Neural cell (in vitro differentiated cells): ENCODE measurements around the gene MAPK10. TPM values are rescaled to one million over a fixed set of nuclear protein-coding genes. Genes with fewer than 3 reads are reported as not detected.

Source experiments
- H2AFZ ChIP-seq: fragments of 200-600, 300-800 bp; sonication (generic), shearing (Covaris generic); 2 replicates; pipeline ENCODE4 v1.6.0; 2014; ENCODE audit warnings: low read depth, mild to moderate bottlenecking, antibody characterized with exemption, low read length, moderate library complexity
- H3F3A ChIP-seq: fragments of 200-600 bp; shearing (Covaris generic); 2 replicates; pipeline ENCODE4 v1.6.1; 2016; ENCODE audit warnings: mild to moderate bottlenecking, moderate library complexity, mixed read lengths, antibody characterized with exemption, low read length; ENCODE audit not compliant: insufficient read depth, poor library complexity, severe bottlenecking
- H3K27ac ChIP-seq: fragments of 200-600, 300-800 bp; sonication (generic), shearing (Covaris generic); 2 replicates; pipeline ENCODE4 v1.5.1; 2014; ENCODE audit warnings: mild to moderate bottlenecking, low read length, moderate library complexity
- H3K27me3 ChIP-seq: fragments of 300-800, 200-600 bp; sonication (generic), shearing (Covaris generic); 2 replicates; pipeline ENCODE4 v1.6.0; 2014; ENCODE audit warnings: mild to moderate bottlenecking, low read depth, low read length, moderate library complexity; ENCODE audit not compliant: insufficient read depth
- H3K36me3 ChIP-seq: fragments of 300-800, 200-600 bp; sonication (generic), shearing (Covaris generic); 2 replicates; pipeline ENCODE4 v1.5.1; 2014; ENCODE audit warnings: mild to moderate bottlenecking, antibody characterized with exemption, low read length, moderate library complexity; ENCODE audit not compliant: insufficient read depth
- H3K4me2 ChIP-seq: fragments of 300-800, 200-600 bp; sonication (generic), shearing (Covaris generic); 2 replicates; pipeline ENCODE4 v1.6.0; 2014; ENCODE audit warnings: mild to moderate bottlenecking, low read length
- H3K4me3 ChIP-seq: fragments of 300-800, 200-600 bp; sonication (generic), shearing (Covaris generic); 2 replicates; pipeline ENCODE4 v1.5.1; 2014; ENCODE audit warnings: mild to moderate bottlenecking, low read length, moderate library complexity
- H3K79me2 ChIP-seq: fragments of 200-600 bp; shearing (Covaris generic); replicated peaks from 2 replicates; pipeline ENCODE4 v1.6.0; 2014; ENCODE audit warnings: mild to moderate bottlenecking, low read length, moderate library complexity; ENCODE audit not compliant: insufficient read depth
- H3K9ac ChIP-seq: fragments of 300-800, 200-600 bp; sonication (generic), shearing (Covaris generic); 2 replicates; pipeline ENCODE4 v1.6.1; 2016; ENCODE audit warnings: mild to moderate bottlenecking, low read length, mixed read lengths
- H3K9me2 ChIP-seq: fragments of 200-600 bp; shearing (Covaris generic); 2 replicates; pipeline ENCODE4 v1.6.1; 2016; ENCODE audit warnings: mild to moderate bottlenecking, low read length, mixed read lengths; ENCODE audit not compliant: insufficient read depth
- H3K9me3 ChIP-seq: fragments of 200-600, 300-800 bp; sonication (generic), shearing (Covaris generic); 2 replicates; pipeline ENCODE4 v1.6.1; 2016; ENCODE audit warnings: mild to moderate bottlenecking, mixed run types, low read length, moderate library complexity, mixed read lengths
- H4K20me1 ChIP-seq: fragments of 200-600 bp; shearing (Covaris generic); 2 replicates; pipeline ENCODE4 v1.6.1; 2016; ENCODE audit warnings: mild to moderate bottlenecking, mixed run types; ENCODE audit not compliant: insufficient read depth
- EP300 ChIP-seq: fragments of 450-650 bp; conservative IDR thresholded peaks from 2 replicates; pipeline ENCODE4 v1.6.1; 2014; ENCODE audit warnings: antibody characterized with exemption, mild to moderate bottlenecking, moderate library complexity; ENCODE audit not compliant: poor library complexity, severe bottlenecking
- EZH2 ChIP-seq: fragments of 200-600, 300-800 bp; shearing (Covaris generic), sonication (generic); IDR thresholded peaks from 2 replicates; pipeline ENCODE4 v1.6.1; 2014; ENCODE audit warnings: antibody characterized with exemption, low read length, borderline replicate concordance, mild to moderate bottlenecking; ENCODE audit not compliant: insufficient read depth, poor library complexity, severe bottlenecking
- MXI1 ChIP-seq: fragments of 450-650 bp; conservative IDR thresholded peaks from 2 replicates; pipeline ENCODE4 v1.6.1; 2014; ENCODE audit warnings: antibody characterized with exemption, mild to moderate bottlenecking; ENCODE audit not compliant: poor library complexity, severe bottlenecking
- POLR2AphosphoS5 ChIP-seq: IDR thresholded peaks from 2 replicates; pipeline ENCODE4 v1.6.1; 2012
- RAD21 ChIP-seq: fragments of 450-650 bp; conservative IDR thresholded peaks from 2 replicates; pipeline ENCODE4 v1.6.1; 2014; ENCODE audit warnings: antibody characterized with exemption, mild to moderate bottlenecking, moderate library complexity
- SMC3 ChIP-seq: fragments of 450-650 bp; conservative IDR thresholded peaks from 2 replicates; pipeline ENCODE4 v1.6.1; 2014; ENCODE audit warnings: antibody characterized with exemption, mild to moderate bottlenecking, moderate library complexity; ENCODE audit not compliant: poor library complexity
- TAF1 ChIP-seq: IDR thresholded peaks from 2 replicates; pipeline ENCODE4 v1.6.1; 2012; ENCODE audit warnings: low read depth
- polyA plus RNA-seq: library from polyadenylated mRNA; depleted of rRNA; stranded (reverse); fragments of >200 nt; gene quantifications from 2 replicates; pipeline ENCODE4 v1.2.3, GENCODE V29; 2014
- TF ChIP-seq, protein P1 (sequence below): IDR thresholded peaks from 2 replicates; pipeline ENCODE4 v1.6.1; 2012; ENCODE audit warnings: borderline replicate concordance
- TF ChIP-seq, protein P2 (sequence below): fragments of 450-650 bp; IDR thresholded peaks from 2 replicates; pipeline ENCODE4 v1.5.1; 2014; ENCODE audit warnings: antibody characterized with exemption, mild to moderate bottlenecking, moderate library complexity; ENCODE audit not compliant: poor library complexity, severe bottlenecking

MAPK10 gene
- polyA plus RNA-seq, 1 donor from 2014 or later = 91.9 TPM

DNA sequence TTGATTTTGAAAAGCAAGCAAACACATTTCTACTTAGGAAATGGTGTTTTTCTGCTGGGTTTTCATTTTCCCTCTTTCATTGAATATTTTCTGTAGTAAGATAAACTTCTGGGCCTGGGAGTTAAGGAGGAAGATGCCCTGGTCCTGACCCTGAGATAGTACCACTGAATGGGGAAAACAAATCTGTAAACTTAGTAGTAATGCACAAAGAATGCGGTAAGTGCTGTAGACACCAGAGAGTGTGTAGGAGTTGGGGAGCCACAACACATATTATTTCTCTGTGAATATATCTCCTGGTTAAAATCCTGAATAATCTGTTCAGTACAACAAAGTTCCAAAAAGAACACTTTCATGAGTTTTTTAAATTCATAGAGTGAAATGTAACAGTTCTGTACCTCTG, 178.3 kb downstream of the MAPK10 start:
- TF ChIP-seq EZH2 (no peak), POLR2AphosphoS5 (no peak), TAF1 (no peak)
- TF ChIP-seq, protein P1, sequence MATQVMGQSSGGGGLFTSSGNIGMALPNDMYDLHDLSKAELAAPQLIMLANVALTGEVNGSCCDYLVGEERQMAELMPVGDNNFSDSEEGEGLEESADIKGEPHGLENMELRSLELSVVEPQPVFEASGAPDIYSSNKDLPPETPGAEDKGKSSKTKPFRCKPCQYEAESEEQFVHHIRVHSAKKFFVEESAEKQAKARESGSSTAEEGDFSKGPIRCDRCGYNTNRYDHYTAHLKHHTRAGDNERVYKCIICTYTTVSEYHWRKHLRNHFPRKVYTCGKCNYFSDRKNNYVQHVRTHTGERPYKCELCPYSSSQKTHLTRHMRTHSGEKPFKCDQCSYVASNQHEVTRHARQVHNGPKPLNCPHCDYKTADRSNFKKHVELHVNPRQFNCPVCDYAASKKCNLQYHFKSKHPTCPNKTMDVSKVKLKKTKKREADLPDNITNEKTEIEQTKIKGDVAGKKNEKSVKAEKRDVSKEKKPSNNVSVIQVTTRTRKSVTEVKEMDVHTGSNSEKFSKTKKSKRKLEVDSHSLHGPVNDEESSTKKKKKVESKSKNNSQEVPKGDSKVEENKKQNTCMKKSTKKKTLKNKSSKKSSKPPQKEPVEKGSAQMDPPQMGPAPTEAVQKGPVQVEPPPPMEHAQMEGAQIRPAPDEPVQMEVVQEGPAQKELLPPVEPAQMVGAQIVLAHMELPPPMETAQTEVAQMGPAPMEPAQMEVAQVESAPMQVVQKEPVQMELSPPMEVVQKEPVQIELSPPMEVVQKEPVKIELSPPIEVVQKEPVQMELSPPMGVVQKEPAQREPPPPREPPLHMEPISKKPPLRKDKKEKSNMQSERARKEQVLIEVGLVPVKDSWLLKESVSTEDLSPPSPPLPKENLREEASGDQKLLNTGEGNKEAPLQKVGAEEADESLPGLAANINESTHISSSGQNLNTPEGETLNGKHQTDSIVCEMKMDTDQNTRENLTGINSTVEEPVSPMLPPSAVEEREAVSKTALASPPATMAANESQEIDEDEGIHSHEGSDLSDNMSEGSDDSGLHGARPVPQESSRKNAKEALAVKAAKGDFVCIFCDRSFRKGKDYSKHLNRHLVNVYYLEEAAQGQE = no peak
- H3F3A ChIP-seq = no peaks in the 10 kb centered on the region
- no peak overlapping the region for H2AFZ ChIP-seq
- H3K79me2 ChIP-seq = peaks cover 4% of the 10 kb centered on the region
- no peaks in the 10 kb centered on the region for H3K9me2 ChIP-seq
- no peak overlapping the region for H3K4me3 ChIP-seq
- H3K36me3 ChIP-seq = no peaks in the 10 kb centered on the region
- H3K27me3 ChIP-seq = no peaks in the 10 kb centered on the region
- no peak overlapping the region for H3K27ac ChIP-seq
- H3K9me3 ChIP-seq = no peaks in the 10 kb centered on the region
- no peak overlapping the region for H3K9ac ChIP-seq
- H4K20me1 ChIP-seq = no peaks in the 10 kb centered on the region
- no peak overlapping the region for H3K4me2 ChIP-seq

DNA sequence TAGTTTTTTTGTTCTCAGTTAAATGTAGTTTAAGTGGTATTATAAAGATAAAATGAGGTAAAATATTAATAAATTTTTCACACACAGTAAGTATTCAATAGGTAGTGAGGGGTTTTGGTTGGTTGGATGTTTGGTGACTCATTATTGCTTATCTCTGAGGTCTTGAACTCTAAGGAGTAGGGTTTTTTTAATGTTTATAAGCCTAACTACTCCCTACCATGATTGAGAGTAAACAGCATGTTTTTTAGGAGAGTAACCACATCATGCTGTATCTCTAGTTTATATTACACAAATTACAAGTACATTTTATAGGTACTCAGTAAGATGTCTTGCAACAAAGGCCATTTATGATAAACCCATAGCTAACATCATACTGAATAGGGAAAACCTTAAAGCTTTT, 181.6 kb downstream of the MAPK10 start:
- Histone ChIP-seq H3K4me2 (no peak overlapping the region), H3K9me2 (no peaks in the 10 kb centered on the region), H3K9ac (no peak overlapping the region), H3K36me3 (no peaks in the 10 kb centered on the region), H3K27ac (no peak overlapping the region), H3K79me2 (peaks cover 4% of the 10 kb centered on the region), H2AFZ (no peak overlapping the region), H3K9me3 (no peaks in the 10 kb centered on the region), H3F3A (no peaks in the 10 kb centered on the region), H3K4me3 (no peak overlapping the region), H4K20me1 (no peaks in the 10 kb centered on the region), H3K27me3 (no peaks in the 10 kb centered on the region)
- TF ChIP-seq POLR2AphosphoS5 (no peak), TAF1 (no peak), SMC3 (no peak), MXI1 (no peak), RAD21 (no peak), EZH2 (no peak), EP300 (no peak)
- TF ChIP-seq, protein P1 = no peak
- TF ChIP-seq, protein P2, sequence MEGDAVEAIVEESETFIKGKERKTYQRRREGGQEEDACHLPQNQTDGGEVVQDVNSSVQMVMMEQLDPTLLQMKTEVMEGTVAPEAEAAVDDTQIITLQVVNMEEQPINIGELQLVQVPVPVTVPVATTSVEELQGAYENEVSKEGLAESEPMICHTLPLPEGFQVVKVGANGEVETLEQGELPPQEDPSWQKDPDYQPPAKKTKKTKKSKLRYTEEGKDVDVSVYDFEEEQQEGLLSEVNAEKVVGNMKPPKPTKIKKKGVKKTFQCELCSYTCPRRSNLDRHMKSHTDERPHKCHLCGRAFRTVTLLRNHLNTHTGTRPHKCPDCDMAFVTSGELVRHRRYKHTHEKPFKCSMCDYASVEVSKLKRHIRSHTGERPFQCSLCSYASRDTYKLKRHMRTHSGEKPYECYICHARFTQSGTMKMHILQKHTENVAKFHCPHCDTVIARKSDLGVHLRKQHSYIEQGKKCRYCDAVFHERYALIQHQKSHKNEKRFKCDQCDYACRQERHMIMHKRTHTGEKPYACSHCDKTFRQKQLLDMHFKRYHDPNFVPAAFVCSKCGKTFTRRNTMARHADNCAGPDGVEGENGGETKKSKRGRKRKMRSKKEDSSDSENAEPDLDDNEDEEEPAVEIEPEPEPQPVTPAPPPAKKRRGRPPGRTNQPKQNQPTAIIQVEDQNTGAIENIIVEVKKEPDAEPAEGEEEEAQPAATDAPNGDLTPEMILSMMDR = no peak
